ENCODE results near the gene KAZN.

DNA sequence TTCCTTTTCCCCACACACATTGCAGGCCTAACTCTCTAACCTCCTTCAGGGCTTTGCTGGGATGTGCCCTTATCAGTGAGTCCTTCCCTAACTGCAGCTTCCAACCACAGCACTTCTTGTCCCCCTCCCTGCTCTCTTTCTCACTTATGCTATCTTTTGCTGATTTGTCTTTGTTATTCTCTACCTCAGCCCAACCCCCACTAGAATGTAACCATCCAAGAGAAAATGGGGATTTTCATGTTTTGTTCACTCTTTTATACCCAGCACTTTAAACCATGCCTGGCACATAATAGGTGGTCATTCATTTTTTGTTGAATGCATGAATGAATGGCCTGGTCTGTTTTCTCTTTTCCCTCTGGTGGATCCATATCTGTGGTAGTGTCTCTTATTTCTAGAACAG lies 243.5 kb downstream of the KAZN start:
- TF ChIP-seq, protein P1, sequence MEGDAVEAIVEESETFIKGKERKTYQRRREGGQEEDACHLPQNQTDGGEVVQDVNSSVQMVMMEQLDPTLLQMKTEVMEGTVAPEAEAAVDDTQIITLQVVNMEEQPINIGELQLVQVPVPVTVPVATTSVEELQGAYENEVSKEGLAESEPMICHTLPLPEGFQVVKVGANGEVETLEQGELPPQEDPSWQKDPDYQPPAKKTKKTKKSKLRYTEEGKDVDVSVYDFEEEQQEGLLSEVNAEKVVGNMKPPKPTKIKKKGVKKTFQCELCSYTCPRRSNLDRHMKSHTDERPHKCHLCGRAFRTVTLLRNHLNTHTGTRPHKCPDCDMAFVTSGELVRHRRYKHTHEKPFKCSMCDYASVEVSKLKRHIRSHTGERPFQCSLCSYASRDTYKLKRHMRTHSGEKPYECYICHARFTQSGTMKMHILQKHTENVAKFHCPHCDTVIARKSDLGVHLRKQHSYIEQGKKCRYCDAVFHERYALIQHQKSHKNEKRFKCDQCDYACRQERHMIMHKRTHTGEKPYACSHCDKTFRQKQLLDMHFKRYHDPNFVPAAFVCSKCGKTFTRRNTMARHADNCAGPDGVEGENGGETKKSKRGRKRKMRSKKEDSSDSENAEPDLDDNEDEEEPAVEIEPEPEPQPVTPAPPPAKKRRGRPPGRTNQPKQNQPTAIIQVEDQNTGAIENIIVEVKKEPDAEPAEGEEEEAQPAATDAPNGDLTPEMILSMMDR (IDR thresholded peaks at IDR 0.05 in 8 of 11, conservative IDR thresholded peaks at IDR 0.05 in 3 of 11): no peak
- TF ChIP-seq POLR2A (IDR thresholded peaks at IDR 0.05): no peak
